Central memory CD4-positive, alpha-beta T cell (primary cell): ENCODE measurements around the gene B3GALT2.

Source experiments
- DNase-seq: peaks from one replicate; pipeline ENCODE4 v3.0.0; 2022

Gene B3GALT2

DNA sequence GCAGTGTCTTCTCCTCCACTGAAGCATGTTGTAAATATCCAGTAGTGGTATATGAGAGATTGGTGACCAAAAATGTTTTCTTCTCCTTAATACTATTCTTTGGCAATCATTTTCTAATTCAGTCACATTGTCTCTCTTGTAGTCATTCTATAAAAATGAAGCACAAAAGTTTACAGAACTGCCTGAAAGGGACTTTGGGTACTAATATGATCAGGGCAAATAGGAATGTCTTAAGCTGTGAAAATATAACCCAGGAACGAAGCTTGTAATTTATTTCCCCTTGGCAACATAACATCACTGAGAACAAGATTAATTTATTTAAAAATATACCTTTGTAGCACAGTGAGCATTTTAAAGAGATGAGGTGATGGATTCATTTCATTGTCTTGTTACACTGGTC is 4.9 kb downstream of the B3GALT2 start:
- DNase-seq, result no peak

GRCh38 chr1:193179094-193179493 is 7.3 kb downstream of the B3GALT2 start:
- DNase-seq, result no peak

DNA sequence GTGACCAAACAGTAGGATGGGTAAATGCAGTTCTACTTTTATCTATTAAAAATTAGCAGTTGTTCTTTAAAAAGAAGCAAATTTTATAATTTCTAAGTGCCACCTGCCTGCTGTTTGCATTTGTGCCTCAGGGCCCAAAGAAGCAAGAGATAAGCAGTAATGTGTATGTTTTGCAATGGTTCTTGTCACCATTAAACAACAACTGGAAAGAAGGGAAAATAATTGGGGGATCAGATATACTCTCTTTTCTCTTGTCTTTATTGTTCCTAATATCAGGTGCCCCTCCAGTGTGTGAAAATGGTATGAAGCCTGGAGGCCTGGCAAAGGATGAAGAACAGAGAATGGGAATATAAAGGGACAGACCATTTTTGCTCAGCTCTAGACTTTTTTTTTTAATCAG is 9.6 kb downstream of the B3GALT2 start:
- no peak for DNase-seq

DNA sequence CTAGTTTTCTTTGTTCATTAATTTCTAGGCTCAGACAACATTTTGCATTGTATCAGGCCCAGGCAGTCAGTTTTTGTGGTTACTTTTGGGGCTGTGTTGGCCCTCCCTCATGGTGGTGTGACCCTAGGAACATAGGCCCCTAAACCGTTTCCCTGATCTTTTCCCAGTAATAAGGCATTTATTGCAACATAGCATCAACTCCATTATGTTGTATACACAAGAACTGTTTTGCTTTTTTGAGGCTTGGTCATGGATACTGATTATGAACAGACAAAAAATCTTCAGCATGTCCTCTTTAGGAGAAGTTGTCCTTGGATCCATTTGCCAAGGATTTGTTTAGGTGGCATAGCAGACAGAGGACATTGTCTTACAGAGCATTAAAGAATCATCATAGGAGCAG is 10.3 kb downstream of the B3GALT2 start:
- DNase-seq, result no peak

- no peak for DNase-seq
These were observed 29.1 kb downstream of the B3GALT2 start for GRCh38 chr1:193157360-193157759.

DNA sequence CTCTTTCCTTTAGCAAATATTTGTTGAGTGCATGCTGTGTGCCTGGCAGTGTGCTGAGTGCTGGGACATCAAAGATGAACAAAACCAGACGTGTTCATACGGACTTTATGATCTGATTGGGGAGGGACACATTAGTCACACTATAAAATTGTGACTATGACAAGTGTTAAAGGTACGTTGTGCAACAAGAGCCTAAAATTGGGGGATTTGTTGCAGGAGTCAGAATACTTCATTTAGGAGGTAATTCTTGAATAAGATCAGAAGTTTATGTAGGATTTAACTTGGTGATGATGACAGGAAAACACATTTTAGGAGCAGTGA is 29.6 kb downstream of the B3GALT2 start:
- no peak for DNase-seq

- DNase-seq, result no peak
These were observed 30.1 kb downstream of the B3GALT2 start for GRCh38 chr1:193156117-193156821.

GRCh38 chr1:193144999-193145398 is 41.4 kb downstream of the B3GALT2 start:
- no peak for DNase-seq

DNA sequence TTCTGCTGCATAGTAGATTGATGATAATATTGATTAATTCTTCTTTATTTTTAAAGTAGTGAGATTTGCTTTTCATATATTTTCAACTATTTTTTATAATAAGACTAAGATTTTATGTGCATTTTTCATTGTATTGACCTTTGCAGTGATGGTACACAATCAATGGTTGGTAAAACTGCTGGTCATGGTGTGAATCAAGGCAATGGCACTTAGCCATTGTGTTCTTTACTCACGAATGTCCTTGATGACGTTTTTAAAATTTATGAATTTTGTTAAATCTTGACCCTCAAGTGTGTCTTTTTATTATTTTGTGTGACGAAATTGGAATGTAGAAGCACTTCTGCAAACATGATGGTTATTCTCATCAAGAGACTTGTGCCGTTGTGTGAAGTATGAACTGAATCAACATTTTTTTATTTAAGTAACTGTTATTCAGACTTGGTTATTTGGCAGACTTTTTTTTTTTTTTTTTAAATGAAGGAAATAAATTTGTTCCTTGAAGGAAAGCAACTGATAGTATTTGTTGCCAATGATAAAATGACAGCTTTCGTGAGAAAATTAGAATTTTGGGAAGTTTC is 42.0 kb downstream of the B3GALT2 start:
- DNase-seq, result no peak

- no peak for DNase-seq
These were observed 43.1 kb downstream of the B3GALT2 start for GRCh38 chr1:193143285-193143684.

GRCh38 chr1:193142409-193142808 is 44.0 kb downstream of the B3GALT2 start:
- DNase-seq, result no peak

DNA sequence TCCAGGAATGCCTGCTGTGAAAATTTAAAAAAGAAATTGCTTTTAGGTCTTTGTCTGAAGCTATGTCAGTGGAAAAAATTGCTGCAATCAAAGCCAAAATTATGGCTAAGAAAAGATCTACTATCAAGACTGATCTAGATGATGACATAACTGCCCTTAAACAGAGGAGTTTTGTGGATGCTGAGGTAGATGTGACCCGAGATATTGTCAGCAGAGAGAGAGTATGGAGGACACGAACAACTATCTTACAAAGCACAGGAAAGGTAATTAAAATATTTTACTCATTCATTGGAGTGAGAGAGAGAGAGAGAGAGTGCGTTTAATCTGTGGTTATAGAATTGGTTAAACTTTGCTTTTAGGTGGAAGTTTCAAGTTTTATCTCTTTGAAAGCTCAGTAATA is 44.6 kb downstream of the B3GALT2 start:
- DNase-seq, result peak; percentile 34

DNA sequence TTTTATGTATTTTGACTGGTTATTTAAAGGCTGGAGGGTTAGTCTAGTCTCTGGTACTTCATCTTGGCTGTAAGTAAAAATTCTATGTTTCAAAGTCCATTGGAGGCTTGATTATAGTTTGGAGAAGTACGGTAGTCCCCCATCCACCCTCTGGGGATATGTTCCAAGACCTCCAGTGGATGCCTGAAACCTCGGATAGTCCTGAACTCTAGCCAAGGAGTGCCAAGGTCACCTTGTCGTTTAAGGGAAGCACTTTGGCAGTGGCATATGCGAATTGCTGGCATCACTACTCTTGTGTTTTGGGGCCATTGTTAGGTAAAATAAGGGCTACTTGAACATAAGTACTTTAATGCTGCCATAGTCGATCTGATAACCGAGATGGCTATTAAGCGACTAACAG is 46.2 kb downstream of the B3GALT2 start:
- no peak for DNase-seq

DNA sequence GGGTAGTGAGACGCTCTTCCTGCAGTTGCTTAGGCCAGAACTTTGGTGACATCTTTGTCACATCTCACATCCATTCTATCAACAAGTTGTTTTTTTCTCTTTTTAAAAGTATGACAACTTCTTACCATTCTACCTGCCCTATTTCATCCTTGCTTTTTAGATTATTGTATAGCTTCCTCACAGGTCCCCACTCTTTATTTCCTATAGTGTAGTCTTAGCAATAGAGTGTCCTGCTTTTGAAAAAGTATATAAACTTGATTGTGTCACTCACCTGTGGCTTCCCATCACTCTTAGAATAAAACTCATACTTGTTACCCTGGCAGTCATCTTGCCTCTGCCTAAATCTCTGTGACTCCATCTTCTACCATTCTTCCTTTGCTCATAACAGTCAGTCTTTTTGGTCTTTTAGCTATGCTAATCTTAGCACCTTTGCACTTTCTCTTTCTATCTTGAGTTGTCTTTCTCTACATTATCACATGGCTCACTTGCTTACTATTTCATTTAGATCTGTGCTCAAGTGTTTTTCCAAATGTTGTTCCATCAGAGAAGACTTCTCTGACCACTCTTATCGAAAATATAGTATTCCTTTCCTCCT is 55.0 kb downstream of the B3GALT2 start:
- DNase-seq, result no peak
